Activated CD8-positive, alpha-beta memory T cell treated with anti-CD3 and anti-CD28 coated beads for 24 hours (primary cell): ENCODE measurements around the gene SEPHS1.
"Not testable (repeated sequence)": the region's sequence is repeated elsewhere in the genome, so short reads cannot be mapped to it uniquely, and the experiment has no call there.

Experiments used
- DNase-seq: peaks from one replicate; pipeline ENCODE4 v3.0.0-alpha.2; 2020

The SEPHS1 gene

DNA sequence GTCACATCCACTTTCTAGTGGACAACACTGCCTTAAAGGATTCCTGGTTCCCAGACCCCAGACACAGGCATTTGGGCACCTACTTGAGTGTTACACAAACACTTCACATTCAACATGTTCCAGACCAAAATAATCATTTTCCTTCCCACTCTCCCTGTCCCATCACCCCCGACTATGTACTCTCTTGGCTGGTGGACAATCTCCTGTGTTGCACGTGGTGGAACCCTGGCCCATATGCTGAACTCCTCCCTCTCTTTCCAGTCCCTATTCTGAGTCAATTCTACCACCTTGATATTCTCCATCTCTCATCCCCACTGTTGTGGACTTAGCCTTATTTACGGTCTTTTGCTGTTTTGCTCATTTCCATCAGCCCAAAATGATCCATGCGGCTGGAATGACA, 8.3 kb upstream of the SEPHS1 start:
- DNase-seq, result no peak

- no peak for DNase-seq
Measured at GRCh38 chr10:13354783-13355182, 6.7 kb upstream of the SEPHS1 start.

- no peak for DNase-seq
Measured at GRCh38 chr10:13352519-13352918, 4.4 kb upstream of the SEPHS1 start.

DNA sequence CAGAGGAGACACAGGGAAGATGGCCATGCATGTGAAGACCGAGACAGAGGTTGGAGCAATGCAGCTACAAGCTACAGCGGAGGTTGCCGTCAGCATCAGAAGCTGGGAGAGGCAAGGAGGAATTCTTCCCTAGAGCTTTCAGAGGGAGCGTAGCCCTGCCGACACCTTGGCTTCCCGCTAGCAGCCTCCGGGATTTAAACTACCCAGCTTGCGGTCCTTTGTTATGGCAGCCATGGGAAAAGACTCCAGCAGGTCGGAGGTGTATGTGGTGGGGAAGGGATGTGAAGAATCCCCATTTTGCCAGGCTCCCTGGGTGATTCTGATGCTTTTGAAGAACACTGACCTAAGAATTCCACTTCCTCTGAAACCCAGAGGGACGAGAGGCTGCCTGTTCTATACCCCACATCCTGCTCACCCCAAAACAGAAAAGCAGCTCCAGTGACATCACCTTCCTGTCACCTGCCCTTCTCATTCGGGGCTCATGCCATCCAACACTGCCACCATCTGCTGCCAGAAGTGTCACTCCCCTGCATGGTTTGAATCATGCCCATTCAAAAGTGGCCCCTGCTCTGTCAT, 3.3 kb upstream of the SEPHS1 start:
- no peak for DNase-seq

DNA sequence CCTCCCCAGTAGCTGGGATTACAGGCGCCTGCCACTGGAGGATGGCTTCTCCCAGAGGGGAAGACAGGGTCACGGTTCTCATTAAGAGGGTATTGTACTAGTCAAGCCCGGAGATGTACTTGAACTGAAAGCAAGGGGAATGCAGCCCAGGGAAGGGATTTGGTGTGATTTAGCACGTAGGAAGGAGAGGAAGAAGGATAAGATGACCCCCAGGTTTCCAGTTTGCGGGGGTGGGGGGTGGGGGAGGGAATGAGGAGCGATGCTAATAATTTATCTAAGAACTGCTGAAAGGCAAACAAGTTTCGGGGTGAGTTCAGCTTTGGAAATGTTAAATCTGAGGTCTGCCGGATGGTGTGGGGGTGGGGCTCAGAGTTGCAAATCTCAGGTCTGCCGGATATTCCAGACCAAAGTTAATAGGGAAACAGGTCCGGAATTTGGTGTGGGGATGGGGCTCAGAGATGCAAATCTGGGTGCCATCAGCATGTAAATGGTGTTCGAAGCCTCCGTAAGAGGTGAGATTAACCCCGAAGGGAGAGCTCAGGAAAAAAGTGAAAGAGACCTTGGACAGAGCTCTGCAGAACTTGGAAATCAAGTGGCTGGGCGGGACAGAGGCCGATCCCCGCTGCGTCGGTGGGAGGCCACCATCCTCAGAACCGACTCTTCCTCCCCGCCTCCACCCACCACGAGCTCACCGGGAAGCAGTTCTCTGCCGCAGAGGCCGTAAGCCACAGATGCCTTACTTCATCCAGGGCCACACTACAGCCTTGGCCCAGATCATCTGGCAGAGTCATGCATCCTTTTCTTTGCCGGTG, 1.6 kb upstream of the SEPHS1 start:
- peak; percentile 64 for DNase-seq

DNA sequence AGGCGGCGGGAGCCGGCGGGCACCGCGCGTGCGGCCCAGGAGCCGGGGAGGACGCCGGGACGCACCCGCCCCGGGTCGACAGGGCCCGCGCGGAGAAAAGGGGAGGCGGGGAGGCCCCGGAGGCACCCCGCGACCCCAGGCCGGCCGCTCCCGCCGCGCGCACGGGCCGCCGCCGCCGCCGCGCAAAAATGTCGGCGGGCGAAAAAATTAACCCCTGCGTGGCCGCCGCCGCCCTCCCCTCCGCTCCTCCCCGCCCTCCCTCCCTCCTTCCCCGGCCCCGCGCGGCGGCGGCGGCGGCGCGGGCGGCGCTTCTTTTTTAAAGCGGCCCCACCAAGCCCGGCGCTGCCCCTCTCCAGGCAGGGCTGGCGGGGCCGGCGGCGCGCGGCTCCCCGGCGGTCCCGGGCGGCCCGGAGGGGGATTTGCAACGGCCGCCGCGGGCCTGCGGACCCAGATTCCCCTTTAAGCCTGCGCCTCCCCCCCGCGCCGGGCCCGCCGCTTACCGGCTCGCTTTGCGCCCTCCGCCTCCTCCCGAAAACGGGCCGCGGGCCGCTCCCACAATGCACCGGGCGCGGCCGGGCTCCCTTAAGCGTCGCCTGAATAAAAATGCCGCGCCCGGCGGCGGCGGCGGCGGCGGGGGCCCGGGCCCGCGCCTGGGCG, 465 bp downstream of the SEPHS1 start:
- DNase-seq, result peak; percentile 90

- no peak for DNase-seq
Measured at GRCh38 chr10:13347043-13347499, 1.0 kb downstream of the SEPHS1 start.

DNA sequence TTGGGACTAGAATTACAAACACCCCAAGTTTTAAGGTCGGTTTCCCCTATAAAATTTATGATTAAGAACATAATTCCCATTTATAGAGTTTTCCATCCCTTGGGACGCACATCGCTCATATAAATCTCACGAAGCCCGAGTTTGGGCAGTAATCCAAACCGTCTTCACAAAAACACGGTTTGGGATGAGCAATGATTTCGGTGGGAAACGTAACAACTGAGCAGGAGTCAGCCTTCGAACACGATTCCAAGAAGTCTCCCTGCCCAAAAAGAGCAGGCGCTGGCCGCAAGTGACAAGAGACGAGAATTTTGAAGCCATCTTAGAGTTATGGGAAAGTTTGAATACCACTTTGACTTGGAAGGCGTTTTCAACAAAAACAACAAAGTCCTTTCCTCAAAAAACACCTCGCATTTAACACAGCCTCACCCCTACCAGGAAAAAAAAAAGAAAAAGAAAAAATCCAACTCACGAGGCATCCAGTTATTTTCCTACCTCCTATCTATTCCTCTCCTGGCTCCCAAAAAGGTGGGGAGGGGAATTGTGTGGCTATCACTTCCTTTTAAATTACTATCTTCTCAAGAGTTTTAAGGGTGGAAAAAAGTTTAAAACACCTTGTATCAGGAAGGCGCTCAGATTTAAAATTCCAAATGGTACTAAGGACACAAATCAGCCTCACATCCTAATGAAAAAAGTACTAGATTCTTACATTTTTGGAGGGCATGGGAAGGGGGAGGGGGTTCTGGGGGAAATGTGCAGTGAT, 1.6 kb downstream of the SEPHS1 start:
- no peak for DNase-seq

DNA sequence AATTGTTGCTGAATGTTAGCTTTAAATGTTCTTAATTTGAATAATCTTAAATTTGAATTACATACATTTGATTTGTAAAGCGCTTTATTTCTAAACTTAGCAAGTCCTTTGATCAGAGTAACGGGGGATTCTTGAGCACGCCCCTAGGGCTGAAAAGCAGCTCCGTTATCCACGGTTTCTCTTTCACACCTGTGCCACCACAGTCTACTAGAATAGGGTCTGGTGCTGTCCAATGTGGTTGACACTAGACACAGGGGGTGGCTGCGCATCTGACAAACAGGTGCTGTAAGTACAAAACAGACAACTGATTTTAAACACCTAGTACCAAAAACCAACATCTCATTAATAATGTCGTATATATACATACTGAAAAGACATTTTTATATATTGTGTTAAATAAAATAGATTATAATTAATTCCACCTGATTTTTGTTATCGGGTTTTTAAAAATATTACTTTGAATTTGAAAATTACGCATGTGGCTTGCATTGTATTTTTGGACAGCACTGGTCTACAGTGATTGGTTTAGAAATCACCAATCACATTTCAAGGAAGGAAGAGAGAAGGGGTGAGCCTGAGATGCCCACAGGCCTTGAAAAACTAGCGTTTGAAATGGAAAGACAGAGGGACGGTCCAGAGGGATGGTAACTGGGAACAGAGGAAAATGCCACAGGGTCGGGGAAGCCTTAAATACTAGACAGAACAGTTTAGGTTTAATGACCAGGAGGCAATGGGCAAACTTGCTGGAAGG, 7.3 kb downstream of the SEPHS1 start:
- no peak for DNase-seq

DNA sequence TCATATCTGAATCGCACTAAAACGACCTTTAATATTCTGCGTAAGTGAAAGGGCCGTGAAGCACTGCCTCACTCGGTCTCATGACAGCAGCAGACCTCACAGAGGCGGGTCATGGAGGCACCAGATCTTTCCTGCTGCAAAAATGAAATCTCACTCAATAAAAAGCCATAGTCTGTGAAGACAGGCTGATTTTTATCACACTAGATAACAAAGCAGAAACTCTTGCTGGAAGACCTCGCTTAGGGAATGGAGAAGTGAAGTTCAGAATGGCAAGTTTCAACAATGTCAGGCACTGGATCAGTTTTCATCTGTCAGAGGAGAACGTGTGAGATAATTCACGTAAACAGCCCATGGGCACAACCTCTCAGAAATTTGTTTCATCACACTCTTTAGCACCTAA, 8.0 kb downstream of the SEPHS1 start:
- DNase-seq, result no peak

DNA sequence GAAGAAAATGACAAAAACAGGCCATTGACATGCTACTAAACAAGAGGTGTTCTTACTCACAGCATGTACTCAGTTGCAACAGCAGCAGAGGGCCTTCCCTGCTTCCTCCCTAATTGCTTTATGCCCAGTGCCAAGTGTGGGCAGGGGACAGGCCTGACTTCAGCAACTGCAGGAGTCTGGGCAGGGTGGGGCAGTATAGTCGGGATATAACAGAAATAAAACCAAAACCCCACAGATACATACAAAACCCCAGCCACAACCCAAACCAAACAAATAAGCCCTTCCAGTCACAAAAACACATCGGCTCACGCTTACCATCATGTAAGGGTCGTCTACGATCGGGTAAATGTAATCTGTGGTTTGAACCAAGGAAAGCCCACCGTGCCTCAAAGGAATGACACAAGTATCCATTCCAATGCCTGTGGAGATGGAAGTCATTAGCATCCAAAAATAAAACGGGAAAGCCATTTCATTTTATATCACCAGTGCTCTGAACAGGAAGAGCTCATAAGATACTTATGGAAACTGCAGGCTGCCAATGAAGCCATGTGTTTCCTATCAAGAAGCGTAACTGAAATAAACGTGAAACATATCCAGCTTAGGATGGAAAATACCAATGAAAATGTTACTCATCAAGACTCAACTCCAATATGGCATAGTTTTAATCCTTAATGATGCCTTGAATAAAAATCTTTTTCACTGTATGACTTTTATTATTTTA, 9.5 kb downstream of the SEPHS1 start:
- DNase-seq, result no peak

- DNase-seq, result no peak
Measured at GRCh38 chr10:13337827-13338196, 10.3 kb downstream of the SEPHS1 start.

- DNase-seq, result no peak
Measured at GRCh38 chr10:13337128-13337826, 10.8 kb downstream of the SEPHS1 start.

GRCh38 chr10:13335881-13336280, 12.2 kb downstream of the SEPHS1 start:
- DNase-seq, result no peak

DNA sequence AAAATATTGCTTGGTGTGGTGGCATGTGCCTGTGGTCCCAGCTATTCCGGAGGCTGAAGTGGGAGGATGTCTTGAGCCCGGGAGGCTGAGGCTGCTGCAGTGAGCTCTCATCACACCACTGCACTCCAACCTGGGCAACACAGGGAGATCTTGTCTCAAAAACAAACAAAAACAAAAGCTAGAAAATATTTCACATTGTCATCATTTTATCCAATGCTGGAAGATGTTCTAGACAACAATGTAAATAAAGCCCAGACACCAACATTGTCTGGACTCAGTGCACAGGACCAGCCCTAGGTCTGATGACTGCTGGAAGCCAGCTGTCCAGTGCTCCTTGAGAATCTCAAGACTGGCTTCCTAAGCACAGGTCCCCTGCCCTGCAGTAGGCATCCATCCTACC, 13.5 kb downstream of the SEPHS1 start:
- no peak for DNase-seq

- DNase-seq, result no peak
Measured at GRCh38 chr10:13331646-13332045, 16.4 kb downstream of the SEPHS1 start.

GRCh38 chr10:13330980-13331379, 17.1 kb downstream of the SEPHS1 start:
- DNase-seq, result not testable (repeated sequence)

DNA sequence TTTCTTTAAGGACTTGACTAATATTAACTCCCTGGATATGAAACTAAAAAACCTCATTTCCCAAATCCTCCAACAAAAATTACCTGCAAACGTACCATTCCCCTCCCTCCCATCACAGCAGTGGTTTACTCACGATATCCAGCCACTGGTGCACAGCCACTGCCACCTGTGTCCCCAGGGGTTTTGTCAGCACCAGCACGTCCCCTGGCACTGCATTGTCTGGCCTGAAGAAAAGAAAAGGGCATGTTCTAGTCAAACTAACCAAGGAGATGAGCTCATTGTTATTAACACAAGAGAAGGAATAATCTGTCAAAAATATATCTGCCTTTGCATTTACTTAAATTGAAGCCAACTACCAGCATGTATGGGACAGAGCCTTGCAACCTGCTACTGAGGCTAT, 18.5 kb downstream of the SEPHS1 start:
- DNase-seq, result no peak

GRCh38 chr10:13328613-13329012, 19.5 kb downstream of the SEPHS1 start:
- DNase-seq, result no peak

- no peak for DNase-seq
Measured at GRCh38 chr10:13328126-13328525, 20.0 kb downstream of the SEPHS1 start.

DNA sequence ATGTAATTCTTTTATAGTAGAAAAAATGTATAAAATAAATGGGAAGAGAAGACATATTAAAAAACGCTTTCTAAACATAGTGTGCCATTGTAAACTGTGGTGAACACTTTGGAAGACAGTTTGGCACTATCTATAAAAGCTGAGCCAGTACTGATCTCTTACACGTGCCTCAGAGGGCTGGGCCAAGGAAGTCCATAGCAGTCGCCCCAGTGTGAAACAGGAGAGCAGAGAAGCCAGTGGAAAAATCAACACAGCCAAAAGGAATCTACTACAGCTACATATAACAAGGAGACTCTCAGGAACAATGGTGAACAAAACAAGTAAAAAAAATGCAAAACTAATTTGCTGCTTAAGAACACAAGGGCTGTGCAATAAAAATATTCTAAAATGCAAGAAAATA, 20.6 kb downstream of the SEPHS1 start:
- DNase-seq, result no peak
